PFSK-1 (cell line): ENCODE data around the gene ZNF827.

Experiments
- FOXP2 ChIP-seq: optimal IDR thresholded peaks from 2 replicates; pipeline ENCODE3; 2011; ENCODE audit warnings: borderline replicate concordance, control low read depth, inconsistent platforms; ENCODE audit not compliant: insufficient read depth; ENCODE audit errors: extremely low read length, extremely low read depth
- POLR2AphosphoS5 ChIP-seq: IDR thresholded peaks from 2 replicates; pipeline ENCODE4 v1.6.1; 2012; ENCODE audit warnings: low read depth, mild to moderate bottlenecking, control low read depth, low read length, moderate library complexity
- REST ChIP-seq, 2 experiments: IDR thresholded peaks; 2 replicates each; pipeline versions ENCODE4 v1.6.1 to v1.8.0; 2011 to 2012; ENCODE audit warnings: low read depth in 2 of 2, low read length in 2 of 2, control low read depth in 1 of 2, inconsistent platforms in 1 of 2, mild to moderate bottlenecking in 1 of 2, moderate library complexity in 1 of 2; ENCODE audit not compliant: insufficient read depth in 1 of 2
- SIN3A ChIP-seq: IDR thresholded peaks from 2 replicates; pipeline ENCODE4 v1.6.1; 2012; ENCODE audit warnings: mild to moderate bottlenecking, low read length, moderate library complexity, borderline replicate concordance; ENCODE audit not compliant: insufficient read depth
- TAF1 ChIP-seq: IDR thresholded peaks from 2 replicates; pipeline ENCODE4 v1.6.1; 2012; ENCODE audit warnings: low read length, control low read depth, borderline replicate concordance; ENCODE audit not compliant: insufficient read depth

The ZNF827 gene

GRCh38 chr4:145716661-145717200, 221.9 kb downstream of the ZNF827 start:
- TF ChIP-seq REST (IDR thresholded peaks at IDR 0.05; ENCODE audit: insufficient read depth in 1 of 2, low read depth in 2 of 2, low read length in 2 of 2) (no peak), TAF1 (no peak), SIN3A (no peak), FOXP2 (no peak), POLR2AphosphoS5 (no peak)

- no peak for TF ChIP-seq POLR2AphosphoS5
- TF ChIP-seq SIN3A = no peak
- no peak for TF ChIP-seq TAF1
- TF ChIP-seq FOXP2 = no peak
- TF ChIP-seq REST (IDR thresholded peaks at IDR 0.05; ENCODE audit: insufficient read depth in 1 of 2, low read depth in 2 of 2, low read length in 2 of 2) = no peak
These were observed 222.4 kb downstream of the ZNF827 start for GRCh38 chr4:145716200-145716599.

- TF ChIP-seq SIN3A (no peak), REST (IDR thresholded peaks at IDR 0.05; ENCODE audit: insufficient read depth in 1 of 2, low read depth in 2 of 2, low read length in 2 of 2) (no peak), TAF1 (no peak), FOXP2 (no peak), POLR2AphosphoS5 (no peak)
These were observed 228.8 kb downstream of the ZNF827 start for GRCh38 chr4:145709843-145710242.

GRCh38 chr4:145709336-145709735, 229.3 kb downstream of the ZNF827 start:
- TF ChIP-seq SIN3A (no peak), FOXP2 (no peak), REST (IDR thresholded peaks at IDR 0.05; ENCODE audit: insufficient read depth in 1 of 2, low read depth in 2 of 2, low read length in 2 of 2) (no peak), TAF1 (no peak)
